ENCODE measurements around the gene FOXN3.

FOXN3 gene

DNA sequence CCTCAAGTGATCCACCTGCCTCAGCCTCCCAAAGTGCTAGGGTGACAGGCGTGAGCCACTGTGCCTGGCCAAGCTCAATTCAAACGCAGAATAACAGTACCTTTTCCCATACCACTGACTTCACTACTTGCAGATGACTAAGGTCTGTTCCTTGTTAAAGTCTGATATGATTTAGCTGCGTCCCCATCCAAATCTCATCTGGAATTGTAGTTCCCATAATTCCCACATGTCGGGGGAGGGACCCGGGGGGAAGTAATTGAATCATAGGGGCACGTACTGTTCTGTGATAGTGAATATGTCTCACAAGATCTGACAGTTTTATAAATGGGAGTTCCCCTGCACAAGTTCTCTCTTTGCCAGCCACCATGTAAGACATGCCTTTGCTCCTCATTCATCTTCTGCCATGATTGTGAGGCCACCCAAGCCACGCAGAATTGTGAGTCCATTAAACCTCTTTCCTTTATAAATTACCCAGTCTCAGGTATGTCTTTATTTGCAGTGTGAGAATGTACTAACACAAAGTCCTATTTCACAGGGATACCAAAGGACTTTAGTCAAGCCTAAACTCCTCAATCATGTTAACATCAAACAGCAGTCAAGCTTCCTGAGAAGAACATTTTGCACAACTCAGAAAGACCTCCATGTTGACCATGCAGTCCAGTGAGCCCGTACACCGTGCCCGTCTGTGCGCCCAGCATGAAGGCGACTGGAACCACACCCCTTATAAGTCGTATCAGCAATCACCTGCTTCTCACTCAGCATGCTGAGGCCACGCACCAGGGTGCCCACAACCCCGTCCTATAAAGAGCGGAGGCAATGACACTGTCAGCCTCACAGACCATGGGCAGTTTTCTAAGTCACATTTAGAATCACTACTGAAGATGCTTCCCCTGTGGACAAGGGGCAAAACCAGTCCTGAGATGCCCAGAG, 36.9 kb downstream of the FOXN3 start:
- no peak for DNase-seq

DNA sequence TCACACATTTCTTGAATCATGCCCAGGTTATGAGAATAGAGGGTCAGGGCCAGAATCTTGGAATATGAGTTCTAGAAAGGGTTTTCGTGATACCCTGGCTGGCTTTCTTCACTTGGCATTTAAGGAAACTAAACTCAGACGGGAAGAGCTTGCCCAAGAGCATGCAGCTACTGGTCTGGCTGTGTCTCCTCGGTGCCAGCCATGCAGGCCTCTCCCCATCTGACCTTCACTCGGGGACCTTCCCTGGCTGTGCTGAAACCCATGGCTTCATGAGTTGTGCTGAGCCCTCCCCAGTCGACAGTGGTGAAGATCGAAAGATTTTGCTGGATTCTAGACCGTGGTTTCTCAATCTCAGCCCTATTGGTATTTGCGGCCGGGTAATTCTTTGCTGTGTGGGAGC, 38.0 kb downstream of the FOXN3 start:
- no peak for DNase-seq

DNA sequence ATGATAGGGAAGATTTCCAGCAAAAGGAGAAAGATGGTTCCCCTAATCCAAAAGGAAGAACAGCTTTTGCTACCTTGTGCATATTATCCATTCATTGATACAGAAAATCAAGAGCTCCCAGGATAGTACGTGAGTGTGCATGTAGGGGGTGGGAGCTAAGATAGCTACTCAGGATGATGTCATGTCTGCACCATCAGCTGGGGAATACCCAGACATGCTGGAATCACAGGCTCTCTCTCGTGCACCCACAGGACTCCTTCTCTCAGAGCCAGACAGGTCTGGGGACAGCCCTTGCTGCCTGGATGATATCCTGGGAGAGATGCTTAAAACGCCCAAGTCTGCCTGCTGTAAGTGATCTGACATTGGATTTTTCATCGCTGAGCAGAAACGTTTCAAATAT, 38.9 kb downstream of the FOXN3 start:
- no peak for DNase-seq

DNA sequence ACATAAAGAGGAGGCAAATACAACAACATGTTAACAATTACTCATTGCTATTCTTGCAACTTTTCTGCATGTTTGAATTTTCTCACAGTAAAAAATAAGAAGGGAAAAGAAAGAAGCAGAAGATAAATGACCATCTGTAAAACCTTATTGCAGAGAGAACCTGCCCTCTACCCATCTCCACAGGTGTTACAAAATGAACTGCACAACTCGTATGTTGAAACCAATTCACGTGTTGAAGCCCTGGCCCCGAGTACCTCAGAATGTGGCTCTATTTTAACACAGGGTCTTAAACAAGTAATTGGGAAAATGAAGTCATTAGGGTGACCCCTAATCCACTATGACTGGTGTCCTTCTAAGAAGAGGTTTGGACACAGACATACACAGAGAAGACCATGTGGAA, 39.5 kb downstream of the FOXN3 start:
- no peak for DNase-seq

DNA sequence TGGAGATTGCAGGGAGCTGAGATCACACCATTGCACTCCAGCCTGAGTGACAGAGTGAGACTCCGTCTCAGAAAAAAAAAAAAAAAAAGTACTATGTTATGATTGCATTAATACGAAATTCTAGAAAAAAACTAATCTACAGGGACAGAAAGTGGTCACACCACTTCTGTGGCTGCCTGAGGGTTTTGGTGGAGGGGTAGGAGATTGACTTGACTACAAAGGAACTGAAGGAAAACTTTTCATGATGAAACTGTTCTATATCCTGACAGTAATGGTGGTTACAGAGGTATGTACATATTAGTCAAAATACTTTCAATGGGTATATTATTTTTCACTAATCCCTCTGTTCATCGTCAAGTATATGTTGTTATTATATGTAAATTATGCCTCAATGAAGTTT, 42.1 kb downstream of the FOXN3 start:
- DNase-seq: no peak

DNA sequence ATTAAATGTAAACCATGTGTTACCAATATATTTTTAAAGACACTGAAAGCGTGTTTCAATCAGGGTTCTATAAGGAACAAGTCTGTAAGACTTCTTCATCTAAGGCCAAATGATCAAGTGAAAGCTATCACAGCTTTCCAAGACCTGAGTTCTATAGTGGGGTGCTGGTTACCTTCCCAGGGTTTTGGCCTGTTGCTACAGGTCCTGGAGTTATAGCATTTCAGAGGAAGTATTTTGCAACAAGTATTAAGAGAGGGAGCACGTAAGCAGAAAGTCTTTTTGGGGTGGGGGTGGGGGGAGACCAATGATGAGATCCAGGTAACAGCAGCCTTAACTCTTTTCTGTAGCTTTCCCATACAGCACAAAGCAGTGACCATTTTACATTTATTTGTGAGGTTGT, 43.8 kb downstream of the FOXN3 start:
- no peak for DNase-seq

DNA sequence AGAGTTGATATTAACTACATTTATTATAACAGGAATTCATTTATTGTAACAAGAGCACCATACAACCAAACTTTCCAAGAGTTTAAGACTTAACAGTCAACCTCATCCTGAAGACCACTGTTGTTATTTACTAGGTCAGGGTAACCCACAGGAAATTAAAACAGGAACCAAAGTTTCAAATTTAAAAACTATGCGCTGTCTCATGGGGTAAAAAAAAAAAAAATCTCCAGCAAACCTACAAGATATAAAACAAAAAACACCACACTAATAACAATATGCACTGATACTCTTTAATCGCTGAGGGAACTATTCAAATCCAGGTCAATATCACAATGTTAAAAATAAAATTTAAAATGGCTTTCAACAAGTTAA, 44.5 kb downstream of the FOXN3 start:
- DNase-seq: no peak

DNA sequence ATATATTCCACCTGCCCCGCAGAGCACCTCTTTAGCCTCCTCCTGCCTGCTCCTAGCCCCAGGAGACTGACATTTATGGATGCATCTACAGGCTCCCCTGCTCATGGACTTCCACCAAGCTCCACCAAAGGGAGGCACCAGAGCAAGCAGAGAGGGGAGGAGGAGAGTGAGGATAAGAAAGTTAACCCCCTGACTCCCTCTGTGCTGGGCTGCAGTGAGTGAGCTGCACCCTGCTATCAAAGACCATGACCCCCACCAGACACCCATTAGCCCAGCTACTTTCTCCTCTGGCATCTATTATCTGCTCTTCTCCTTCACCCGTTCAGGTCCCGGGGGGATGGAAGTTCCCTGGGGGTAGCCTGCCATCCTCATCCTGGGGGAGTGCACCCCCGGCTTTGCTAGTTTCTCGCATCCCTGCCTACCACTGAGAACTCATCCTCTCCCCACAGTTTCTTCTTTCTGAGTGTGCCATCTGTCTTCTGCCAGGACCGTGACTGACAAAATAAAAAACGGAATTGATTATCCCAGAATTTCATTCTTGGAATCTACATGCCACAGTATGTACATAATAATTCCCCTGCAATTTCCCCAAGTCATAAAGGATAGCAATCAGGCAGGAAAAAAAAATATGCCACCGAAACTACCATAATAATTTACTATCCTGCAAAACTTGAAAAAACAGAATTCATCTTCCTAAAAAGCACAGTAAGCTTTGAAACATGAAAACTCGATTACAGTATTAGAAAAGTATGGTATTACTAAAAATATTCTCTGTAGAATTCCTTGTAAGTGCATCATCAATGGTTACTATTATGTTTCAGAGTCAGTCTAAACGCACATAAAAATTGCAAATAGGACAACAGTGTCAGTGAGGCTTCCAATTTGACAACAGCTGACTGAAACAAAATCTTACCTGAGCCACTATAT, 45.2 kb downstream of the FOXN3 start:
- no peak for DNase-seq

DNA sequence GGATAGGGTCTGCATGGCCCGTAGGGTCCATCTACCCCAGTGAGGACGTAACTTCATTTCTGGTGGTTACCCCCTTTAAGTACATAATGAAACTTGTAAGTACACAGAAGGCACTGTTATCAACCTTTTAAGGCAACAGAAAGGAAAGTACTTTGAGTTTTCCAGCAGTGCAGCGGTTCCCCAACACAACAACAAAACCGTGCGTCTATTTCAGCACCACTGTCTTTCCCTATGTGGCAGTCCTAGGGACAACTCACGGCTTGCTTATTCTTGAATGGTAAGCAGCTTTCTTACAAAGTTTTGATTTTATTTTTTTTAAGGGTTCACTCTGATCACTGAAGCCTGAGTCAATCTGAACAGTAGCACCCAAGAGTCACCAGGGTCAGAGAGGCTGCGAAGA, 46.3 kb downstream of the FOXN3 start:
- no peak for DNase-seq

DNA sequence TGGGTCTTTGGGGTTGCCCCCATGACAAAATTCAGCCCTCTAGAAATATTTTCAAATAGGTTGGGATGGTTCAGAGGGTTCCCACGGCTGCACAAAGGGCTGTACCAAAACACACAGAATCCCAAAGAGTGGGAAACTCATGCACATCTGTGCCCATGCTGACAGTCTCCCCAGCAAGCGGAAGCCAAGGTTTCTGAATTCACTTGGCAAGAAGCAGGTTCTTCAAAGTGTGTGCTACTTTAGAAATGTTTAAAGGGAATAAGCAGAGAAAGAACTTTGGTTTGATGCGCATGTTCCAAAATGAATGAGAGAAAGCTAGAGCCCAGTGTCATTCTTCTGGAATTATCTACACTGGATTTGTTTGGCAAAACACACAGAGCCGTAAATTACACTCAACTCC, 46.7 kb downstream of the FOXN3 start:
- no peak for DNase-seq

DNA sequence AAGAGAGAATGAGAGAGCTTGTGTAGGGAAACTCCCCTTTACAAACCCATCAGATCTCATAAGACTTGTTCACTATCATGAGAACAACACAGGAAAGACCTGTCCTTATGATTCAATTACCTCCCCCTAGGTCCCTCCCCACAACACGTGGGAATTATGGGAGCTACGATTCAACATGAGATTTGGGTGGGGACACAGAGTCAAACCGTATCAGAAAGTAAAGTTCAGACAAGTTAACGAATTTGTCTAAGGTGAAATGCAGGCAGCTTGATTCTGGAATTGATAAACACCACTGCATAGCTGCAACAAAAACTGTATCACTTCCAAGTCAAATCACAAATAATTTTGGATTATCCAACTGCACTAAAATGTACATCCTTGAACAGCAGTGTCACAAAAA, 47.4 kb downstream of the FOXN3 start:
- no peak for DNase-seq

DNA sequence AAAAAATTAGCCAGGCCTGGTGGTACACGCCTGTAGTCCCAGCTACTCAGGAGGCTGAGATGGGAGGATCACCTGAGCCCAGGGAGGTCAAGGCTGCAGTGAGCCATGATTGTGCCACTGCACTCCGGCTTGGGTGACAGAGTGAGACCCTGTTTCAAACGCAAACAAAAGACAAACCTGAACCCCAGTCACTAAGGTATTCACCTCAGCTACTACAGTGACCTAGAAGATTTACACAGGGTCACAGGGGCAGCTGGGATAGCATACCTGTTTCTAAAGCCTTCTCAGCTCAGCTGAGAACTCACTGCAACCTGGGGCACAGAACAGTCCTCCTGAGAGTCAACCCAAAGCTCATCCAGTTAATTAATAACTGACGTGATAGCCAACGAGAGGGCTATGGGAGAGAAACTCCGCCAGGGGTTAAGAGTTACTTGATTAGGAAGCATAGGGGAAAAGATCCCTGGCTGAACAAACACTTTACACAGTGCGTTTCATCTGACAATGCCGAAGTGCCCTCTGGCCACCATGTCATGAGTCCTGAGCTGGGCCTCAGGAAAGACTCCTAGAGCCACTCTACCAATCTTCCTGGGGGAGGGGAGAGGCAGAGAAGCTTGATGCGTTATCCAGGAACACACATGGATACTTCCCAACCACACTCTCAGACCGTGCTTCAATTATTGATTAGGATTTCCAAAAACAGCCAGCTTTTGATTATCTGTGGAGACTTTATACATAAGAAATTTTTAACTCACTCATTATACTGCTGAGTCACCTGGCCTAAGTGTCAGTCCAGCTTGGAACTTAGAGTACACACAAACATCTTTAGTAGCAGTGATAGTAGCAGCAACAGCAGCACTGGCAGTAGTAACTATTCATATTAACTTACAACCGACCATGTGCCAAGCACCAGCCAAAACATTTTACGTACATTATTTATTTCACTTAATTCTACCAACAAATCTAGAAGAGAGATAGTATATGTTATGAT, 48.2 kb downstream of the FOXN3 start:
- DNase-seq: no peak

DNA sequence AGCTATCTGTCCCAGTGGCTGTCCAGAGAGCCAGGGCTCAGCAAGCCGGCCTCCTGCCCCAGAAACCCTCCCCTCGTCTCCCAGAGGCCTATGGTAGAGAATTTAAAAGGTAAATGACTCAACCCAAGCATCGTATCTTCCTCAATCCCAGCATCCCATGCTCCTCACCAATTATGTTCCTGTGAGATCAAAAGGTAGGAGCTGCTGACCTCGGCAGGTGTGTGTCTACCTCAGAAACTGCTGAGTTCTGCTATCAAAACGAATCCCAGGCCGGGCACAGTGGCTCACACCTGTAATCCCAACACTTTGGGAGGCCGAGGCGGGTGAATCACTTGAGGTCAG, 49.3 kb downstream of the FOXN3 start:
- no peak for DNase-seq

DNA sequence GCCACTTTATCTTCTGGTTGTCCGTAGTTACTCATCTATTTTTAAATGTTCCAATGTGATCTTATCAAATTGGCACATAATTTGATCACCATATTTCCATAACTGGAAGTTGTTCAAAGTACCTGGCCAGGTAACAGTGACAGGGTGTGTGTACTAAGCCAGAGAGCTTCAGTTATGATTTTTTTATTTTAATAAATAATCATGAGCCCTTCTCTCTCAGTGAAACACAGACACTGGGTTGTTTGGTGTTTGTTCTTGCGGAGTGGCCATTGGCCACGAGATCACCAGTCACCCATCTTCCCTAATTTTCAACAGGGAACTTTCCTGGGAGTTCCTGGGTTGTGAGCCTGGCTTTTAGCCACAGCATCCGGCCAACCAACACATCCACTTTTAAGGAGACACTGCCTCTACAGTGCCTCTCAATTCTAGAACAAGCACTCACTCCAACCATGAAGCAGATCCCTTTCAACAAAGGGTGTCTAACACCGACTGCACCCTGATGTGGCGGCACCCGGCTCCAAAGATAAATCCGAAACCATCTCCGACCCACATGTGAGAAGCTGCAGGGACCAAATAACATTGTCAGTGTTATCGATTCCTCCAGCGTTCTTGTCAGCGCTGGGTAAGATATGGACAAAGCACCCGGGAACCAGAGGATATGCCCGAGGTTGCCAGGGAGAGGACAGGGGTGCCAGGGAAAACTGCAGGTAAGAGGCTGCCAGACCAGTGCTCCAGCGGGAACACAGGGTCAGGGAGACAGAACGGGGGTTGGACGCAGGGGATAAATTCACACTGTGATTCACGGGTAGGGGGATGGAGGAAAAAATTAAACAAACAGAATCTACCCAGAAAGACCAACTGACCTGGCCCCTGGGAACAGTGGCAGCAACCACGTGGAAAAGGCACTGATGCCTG, 49.9 kb downstream of the FOXN3 start:
- no peak for DNase-seq

DNA sequence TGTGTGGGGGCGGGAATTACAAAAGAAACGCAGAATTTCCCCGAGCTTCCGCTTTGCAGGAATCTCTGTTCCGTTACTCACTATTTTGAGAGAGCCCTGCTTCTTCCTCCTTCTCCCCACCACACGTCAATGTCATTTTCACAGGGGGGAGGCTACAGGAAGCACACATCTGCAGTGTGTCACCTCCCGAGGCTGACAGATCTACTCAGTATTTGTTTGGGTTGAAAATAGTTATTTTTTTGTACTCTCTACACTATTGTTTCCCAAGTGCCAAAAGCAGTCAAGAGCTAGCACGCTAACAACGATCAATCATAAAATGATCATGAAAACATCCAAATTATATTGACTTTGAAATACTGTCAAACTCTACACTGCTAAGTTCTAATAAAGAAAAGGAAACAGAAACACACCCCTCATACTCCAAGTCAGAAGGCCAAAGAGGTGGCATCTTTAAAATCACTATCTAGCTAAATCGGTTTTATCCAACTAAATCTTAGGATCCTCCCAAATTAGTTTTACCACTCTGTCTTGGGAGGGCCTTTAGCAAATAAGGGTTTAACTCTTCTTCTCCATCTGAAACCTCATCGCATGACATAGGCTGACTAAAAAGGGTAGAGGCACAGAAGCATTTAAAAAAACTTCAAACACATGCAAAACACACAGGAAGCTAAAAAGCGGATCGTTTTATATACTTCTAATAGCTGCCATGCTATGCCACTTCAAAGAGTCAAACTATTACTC, 51.8 kb downstream of the FOXN3 start:
- no peak for DNase-seq

DNA sequence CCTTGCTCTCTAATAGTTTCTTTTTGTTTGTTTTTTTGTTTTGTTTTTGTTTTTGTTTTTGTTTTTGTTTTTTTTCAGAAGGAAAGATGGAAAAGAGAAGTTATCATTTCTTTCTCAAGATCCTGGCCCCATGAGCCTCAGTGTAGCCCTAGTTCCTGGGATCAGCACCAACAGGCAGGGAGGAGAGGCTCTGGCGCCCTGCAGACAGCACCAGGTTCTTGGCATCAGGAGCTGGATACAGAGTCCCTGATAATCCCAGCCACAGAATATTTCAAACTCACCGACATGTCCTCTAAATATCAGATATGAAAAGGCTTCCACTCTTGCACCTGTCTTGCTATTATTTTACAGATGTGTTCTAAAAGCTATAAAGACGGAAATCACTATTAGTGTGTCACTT, 52.7 kb downstream of the FOXN3 start:
- no peak for DNase-seq

DNA sequence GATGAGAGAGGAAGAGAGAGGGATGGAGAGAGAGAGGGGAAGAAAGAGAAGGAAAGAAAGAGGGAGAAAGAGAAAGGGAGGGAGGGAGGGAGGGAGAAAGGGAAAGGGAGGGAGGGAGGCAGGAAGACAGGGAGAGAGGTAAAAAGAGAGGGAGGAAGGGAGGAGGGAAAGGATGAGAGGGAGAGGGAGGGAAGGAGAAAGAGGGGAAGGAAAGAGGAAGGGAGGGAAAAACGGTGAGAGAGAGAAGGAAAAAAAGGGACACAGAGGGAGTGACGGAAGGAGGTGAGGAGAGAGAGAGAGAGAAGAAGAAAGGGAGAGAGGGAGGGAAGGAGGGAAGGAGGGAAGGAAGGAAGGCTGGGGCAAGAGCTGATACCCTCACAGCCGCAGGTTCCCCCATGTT, 56.8 kb downstream of the FOXN3 start:
- DNase-seq: no peak

DNA sequence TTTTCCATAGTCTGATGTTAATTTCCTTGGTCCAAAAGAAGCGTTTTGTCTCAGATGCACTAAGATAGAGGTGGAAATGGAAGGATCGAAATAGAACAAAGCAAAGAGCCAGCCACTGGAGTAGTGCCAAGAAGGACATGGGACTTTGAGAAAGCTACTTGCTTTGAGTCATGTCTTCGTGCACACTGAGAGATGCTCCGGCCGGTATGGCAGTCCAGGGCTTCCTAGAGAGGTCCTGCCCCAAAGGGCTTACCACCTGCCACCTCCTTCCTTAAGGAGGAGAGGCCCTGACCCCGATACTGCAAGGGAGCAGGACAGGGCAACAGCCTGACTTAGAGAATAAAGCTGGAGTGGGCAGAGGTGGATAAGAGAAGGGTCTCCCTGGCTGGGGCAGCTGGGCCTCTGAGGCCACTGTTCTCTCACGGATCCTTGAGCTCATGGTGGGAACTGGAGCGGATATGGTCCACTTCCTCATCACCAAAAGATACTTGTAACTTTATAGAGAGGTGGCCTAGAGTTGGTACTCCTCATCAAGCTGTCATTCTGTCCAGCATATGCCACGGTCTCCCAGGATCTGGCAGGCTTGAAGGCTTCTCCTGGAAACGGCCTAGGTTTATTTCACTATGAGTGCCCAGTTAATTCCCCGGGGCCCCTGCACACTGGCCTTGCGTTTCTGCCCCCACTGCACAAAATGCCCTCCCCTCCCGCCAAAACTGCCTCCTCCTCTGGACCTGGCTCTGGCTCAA, 57.4 kb downstream of the FOXN3 start:
- DNase-seq: no peak

DNA sequence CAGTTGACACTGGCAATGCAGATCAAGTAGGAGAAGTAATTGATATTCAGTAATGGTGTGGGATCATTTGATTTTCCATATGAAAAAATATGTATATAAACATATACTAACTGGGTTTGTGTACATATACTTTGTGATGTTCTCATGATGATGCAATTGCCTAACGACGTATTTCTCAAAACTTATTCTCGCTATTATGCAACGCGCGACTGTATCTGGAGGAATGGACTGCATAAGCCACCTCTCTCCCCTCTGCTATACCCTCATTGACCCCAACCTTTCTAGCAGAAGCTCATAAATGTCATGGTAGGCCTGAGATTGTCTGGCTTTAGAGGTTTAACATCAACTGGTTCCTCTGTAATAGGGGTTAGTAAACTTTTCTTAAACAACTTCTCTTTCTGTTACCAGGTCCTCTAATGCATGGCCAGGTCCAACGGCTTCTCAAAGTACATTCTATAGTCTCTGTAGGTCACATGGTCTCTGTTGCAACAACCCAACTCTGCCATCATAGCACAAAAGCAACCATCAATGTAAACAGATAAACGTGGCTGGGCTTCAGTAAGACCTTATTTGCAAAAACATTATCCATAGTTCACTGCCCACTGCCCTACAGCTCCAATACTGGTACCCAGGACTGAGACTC, 59.3 kb downstream of the FOXN3 start:
- no peak for DNase-seq

DNA sequence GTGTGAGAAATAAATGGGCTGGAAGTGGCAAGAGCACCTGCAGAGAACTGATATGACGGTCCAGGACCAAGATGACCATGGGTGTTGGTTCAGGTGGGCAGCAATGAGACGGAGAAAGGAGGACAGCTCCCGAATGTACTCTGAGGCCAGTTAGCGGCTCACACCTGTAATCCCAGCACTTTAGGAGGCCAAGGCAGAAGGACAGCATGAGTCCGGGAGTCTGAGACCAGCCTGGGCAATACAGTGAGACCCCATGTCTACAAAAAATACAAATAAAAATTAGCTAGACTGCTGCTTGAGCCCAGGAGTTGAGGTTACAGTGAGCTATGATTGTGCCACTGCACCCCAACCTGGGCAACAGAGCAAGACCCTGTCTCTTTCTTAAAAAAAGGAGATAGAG, 60.1 kb downstream of the FOXN3 start:
- DNase-seq: no peak
